Stimulated activated CD8-positive, alpha-beta memory T cell treated with anti-CD3 and anti-CD28 coated beads, Interleukin-4, amount 100 ng/mL, for 1 hour (primary cell): ENCODE measurements around the gene TRAK1.

Source experiments
- DNase-seq, 2 donors: peaks; one replicate each; pipeline ENCODE4 v3.0.0-alpha.2; 2020; ENCODE audit warnings: low read depth in 2 of 2, low spot score in 1 of 2

The TRAK1 gene

GRCh38 chr3:42176242-42177034 is 85.3 kb downstream of the TRAK1 start:
- DNase-seq: no peak

GRCh38 chr3:42177068-42177800 is 86.1 kb downstream of the TRAK1 start:
- DNase-seq: no peak

GRCh38 chr3:42177801-42178150 is 86.6 kb downstream of the TRAK1 start:
- no peak for DNase-seq

- no peak for DNase-seq
Measured at GRCh38 chr3:42179110-42179725, 88.1 kb downstream of the TRAK1 start.

GRCh38 chr3:42180901-42181300 is 89.7 kb downstream of the TRAK1 start:
- DNase-seq: no peak

GRCh38 chr3:42182555-42182954 is 91.4 kb downstream of the TRAK1 start:
- no peak for DNase-seq

- DNase-seq: no peak
Measured at GRCh38 chr3:42183991-42184632, 93.0 kb downstream of the TRAK1 start.

- DNase-seq: no peak
Measured at GRCh38 chr3:42184651-42185443, 93.7 kb downstream of the TRAK1 start.

- DNase-seq: no peak
Measured at GRCh38 chr3:42187936-42188335, 96.8 kb downstream of the TRAK1 start.

- DNase-seq: no peak
Measured at GRCh38 chr3:42188376-42188775, 97.2 kb downstream of the TRAK1 start.

GRCh38 chr3:42189001-42189460 is 97.9 kb downstream of the TRAK1 start:
- no peak for DNase-seq

GRCh38 chr3:42189736-42190135 is 98.6 kb downstream of the TRAK1 start:
- no peak for DNase-seq

GRCh38 chr3:42190701-42191442 is 99.7 kb downstream of the TRAK1 start:
- peak; percentile 39 to 45 for DNase-seq

GRCh38 chr3:42191443-42191747 is 100.2 kb downstream of the TRAK1 start:
- no peak for DNase-seq

- no peak for DNase-seq
Measured at GRCh38 chr3:42192334-42193200, 101.4 kb downstream of the TRAK1 start.

- no peak for DNase-seq
Measured at GRCh38 chr3:42194943-42195510, 103.9 kb downstream of the TRAK1 start.

GRCh38 chr3:42195879-42196330 is 104.7 kb downstream of the TRAK1 start:
- no peak for DNase-seq

- DNase-seq: no peak
Measured at GRCh38 chr3:42198709-42199108, 107.6 kb downstream of the TRAK1 start.
